Raji (cell line): ENCODE data around the gene PHLDB1.

Experiments used
- POLR2A ChIP-seq: IDR thresholded peaks from 2 replicates; pipeline ENCODE4 v1.6.1; 2011; ENCODE audit warnings: low read depth, low read length, control low read depth; ENCODE audit not compliant: insufficient read depth

PHLDB1 gene

GRCh38 chr11:118628861-118629549, 21.6 kb downstream of the PHLDB1 start:
- TF ChIP-seq POLR2A: no peak

GRCh38 chr11:118629761-118630661, 22.6 kb downstream of the PHLDB1 start:
- no peak for TF ChIP-seq POLR2A

DNA sequence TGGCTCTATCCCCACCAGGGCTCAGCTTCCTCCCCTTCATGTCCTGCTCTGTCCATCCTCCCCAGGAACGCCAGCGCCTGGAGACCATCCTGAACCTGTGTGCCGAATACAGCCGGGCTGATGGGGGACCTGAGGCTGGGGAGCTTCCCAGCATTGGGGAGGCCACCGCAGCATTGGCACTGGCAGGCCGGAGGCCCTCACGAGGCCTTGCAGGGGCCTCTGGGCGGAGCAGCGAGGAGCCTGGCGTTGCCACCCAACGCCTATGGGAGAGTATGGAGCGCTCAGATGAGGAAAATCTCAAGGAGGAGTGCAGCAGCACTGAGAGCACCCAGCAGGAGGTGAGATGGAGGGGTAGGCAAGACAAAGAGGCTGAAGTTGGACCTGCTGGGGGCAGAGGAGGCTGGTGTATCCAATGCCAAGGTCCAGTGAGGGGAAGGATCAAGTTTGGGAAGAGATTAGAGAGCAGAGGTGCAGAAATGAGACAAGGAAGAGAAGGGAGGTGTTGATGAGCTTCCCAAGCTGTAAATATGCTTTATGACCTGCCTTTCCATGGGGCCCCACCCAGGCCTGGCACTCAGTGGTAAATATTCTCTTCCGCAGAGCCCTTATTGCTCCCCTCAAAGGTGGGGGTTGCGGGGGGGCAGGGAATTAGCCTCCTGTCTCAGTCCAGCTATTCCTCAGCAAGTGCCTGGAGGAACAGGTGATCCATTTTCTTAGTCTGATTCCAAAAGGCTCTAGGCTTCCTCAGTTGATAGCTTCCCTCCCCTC, 23.9 kb downstream of the PHLDB1 start:
- TF ChIP-seq POLR2A: no peak

DNA sequence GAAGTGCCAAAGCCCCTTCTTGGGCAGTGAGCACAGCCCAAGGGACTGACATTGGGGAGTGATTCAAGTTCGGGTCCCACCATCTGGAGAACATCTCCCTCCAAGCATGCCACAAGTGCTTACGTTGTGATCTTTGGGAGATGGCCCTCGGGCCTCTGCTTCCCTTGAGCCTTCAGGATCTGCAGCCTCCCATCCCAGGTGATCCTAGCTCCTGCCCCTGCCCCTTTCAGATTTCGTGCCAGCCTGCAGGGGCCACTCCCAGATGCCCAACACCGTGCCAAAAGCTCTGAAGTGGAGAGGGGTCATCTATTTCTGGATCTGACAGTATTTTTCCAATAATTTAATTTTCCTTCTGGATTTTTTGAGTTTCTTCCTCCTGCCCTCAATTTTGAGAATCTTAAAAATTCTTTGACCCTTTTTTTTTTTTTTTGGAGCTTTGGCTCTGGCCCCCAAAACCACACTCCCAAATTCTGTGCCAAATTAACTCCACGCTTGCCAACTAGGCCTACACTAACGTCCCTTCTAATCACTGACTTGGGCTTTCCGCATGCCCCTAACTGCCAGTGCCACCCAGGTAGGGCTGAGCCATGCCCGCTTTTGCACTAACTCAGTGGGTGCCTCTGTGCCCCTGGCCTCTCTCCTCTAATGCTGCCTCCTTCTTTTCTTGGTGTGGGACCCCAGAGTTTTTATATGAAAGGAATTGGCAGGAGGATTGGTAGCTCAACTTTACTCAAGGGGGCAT, 25.3 kb downstream of the PHLDB1 start:
- no peak for TF ChIP-seq POLR2A

GRCh38 chr11:118633319-118633690, 25.9 kb downstream of the PHLDB1 start:
- TF ChIP-seq POLR2A: no peak

DNA sequence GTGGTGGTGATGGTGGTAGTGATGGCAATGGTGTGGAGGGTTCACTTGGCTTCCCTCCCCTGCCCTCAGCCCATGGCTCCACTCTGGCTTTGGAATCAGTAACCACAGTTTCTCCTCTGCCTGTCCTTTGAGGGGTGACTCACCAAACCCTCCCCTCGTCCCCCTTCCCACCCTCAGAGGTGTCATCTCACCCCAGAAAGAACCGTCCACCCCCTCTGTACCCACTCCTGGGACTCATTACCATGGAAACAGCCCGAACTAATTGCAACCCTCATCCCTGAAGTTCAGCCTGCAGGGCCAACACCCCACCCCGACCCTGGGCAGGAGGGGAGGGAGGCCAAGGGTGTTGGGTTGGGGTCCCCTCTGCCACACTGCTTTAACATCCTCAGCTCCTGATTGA, 26.6 kb downstream of the PHLDB1 start:
- TF ChIP-seq POLR2A: no peak

- TF ChIP-seq POLR2A: no peak
Observed at GRCh38 chr11:118634431-118635236, 27.2 kb downstream of the PHLDB1 start.

GRCh38 chr11:118635237-118635591, 27.8 kb downstream of the PHLDB1 start:
- TF ChIP-seq POLR2A: no peak

DNA sequence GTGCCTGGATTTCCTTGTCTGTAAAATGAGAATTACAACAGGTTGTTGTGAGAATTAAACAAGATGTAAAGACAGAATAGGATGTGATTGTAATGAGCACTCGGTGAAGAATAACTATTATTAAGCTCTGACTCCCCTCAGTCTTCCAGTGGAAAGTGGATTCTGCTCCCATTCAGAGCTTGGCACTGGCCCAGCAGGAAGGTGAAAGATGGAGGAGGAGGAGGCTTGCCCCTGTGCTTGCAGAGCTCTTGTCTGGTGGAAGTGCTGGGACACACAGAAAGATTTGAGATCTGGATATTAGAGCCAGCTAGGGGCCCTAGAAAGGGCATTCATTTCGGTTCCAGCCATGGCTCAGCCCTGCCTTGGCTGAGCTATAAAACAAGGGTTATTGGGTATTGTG, 28.2 kb downstream of the PHLDB1 start:
- no peak for TF ChIP-seq POLR2A

- TF ChIP-seq POLR2A: no peak
Observed at GRCh38 chr11:118636569-118637290, 29.3 kb downstream of the PHLDB1 start.

DNA sequence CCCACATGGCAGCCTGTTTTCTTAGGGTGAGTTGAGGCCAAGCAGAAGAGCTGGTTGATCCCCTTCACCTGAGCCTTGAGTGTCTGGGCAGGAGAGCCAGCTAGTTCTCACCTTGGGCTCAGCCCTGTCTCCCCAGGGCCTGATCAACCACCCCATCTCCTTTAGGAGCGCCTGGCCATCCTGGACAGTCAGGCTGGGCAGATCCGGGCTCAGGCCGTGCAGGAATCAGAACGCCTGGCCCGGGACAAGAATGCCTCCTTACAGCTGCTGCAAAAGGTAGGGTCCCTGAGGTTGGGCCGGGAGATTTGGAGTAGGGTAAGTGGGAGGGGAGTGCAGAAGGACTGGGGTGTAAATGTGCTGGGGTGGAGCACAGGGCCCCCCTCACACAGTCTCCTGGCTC, 31.3 kb downstream of the PHLDB1 start:
- no peak for TF ChIP-seq POLR2A

DNA sequence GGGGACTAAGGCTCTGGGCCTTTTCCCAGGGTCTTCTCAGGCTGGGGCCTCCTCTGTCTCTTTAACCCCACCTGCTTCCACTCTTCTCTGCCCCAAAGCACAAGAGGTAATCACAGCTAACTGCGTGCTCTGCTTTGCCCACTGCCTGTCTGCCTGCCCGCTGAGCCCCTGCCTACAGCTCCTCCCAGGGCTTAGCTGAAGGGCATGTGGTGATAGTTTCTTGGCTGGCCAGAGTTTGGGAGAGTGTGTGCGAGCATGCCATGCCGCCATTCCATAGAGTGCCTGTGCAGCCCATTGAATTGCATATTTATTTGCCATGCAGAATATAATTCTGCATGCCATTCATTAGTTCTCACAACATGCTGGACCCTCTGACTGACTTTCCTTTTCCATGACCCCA, 32.5 kb downstream of the PHLDB1 start:
- TF ChIP-seq POLR2A: no peak

GRCh38 chr11:118640332-118641154, 33.1 kb downstream of the PHLDB1 start:
- TF ChIP-seq POLR2A: no peak

GRCh38 chr11:118641397-118642019, 34.1 kb downstream of the PHLDB1 start:
- TF ChIP-seq POLR2A: no peak
